ENCODE measurements around the gene TMEM248. TPM values are rescaled to one million over a fixed set of nuclear protein-coding genes. Genes with fewer than 3 reads are reported as not detected.
"Not testable (repeated sequence)": the region's sequence is repeated elsewhere in the genome, so short reads cannot be mapped to it uniquely, and the experiment has no call there.

TMEM248 gene, protein sequence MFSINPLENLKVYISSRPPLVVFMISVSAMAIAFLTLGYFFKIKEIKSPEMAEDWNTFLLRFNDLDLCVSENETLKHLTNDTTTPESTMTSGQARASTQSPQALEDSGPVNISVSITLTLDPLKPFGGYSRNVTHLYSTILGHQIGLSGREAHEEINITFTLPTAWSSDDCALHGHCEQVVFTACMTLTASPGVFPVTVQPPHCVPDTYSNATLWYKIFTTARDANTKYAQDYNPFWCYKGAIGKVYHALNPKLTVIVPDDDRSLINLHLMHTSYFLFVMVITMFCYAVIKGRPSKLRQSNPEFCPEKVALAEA
- total RNA-seq (2021) (83.6 and 84.3 TPM in 2 replicates), Bru-seq, nascent RNA (percentile 87 among the genes with signal in this experiment), BruChase-seq, experiment 1, labeled RNA remaining after a 2-hour chase (percentile 89 among the genes with signal in this experiment), BruChase-seq, experiment 2, labeled RNA remaining after a 6-hour chase (percentile 95 among the genes with signal in this experiment)
- long read RNA-seq, full-length matches to known transcripts = 94 of 121 reads
- long read RNA-seq, partial matches to known transcripts = 10 of 121 reads
- long read RNA-seq, other reads (novel, unspliced or antisense) = 17 of 121 reads

DNA sequence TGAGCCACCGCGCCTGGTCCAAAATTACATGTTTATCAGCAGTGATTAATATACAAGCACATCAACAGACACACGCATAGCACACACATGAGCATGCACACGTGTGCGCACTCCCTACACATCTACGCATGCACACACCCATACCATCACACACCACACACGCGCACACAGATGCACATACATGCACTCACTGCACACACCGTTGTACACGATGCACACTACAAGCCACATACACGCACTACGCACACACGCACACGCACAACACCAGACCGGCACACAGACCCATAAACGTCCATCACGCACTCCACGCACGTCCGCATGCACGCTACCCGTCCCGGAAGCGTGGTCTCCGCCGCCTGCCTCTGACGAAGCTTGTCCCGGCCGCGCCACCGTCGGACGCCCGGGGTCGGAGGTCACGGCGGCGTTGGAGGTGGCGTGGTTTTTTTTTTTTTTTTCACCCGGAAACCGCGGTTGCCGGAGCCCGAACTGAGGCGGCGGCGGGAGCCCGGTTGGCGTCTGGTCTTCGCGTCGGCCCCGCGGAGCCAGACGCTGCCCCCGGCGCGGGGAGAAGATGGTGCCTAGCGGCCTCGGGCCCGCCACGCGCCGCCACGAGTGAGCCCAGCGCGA is at the start of gene TMEM248:
Gene TMEM248, plus strand, starts transcription at position 457 of the 627 bp plus-strand sequence. CDS start 20,641 bp downstream, outside the sequence.
- TF ChIP-seq EZH2 (IDR thresholded peaks at IDR 0.05; ENCODE audit: low read depth) = no peak
- TF ChIP-seq, protein P1, sequence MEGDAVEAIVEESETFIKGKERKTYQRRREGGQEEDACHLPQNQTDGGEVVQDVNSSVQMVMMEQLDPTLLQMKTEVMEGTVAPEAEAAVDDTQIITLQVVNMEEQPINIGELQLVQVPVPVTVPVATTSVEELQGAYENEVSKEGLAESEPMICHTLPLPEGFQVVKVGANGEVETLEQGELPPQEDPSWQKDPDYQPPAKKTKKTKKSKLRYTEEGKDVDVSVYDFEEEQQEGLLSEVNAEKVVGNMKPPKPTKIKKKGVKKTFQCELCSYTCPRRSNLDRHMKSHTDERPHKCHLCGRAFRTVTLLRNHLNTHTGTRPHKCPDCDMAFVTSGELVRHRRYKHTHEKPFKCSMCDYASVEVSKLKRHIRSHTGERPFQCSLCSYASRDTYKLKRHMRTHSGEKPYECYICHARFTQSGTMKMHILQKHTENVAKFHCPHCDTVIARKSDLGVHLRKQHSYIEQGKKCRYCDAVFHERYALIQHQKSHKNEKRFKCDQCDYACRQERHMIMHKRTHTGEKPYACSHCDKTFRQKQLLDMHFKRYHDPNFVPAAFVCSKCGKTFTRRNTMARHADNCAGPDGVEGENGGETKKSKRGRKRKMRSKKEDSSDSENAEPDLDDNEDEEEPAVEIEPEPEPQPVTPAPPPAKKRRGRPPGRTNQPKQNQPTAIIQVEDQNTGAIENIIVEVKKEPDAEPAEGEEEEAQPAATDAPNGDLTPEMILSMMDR (conservative IDR thresholded peaks at IDR 0.05) = no peak
- H3F3A ChIP-seq (ENCODE audit: insufficient read depth, low read depth) = no peaks in the 10 kb centered on the region; the same call in 1 of the 2 replicates
- no TSS peak for BruUV-seq (replicated peaks)
- peaks cover 59% of the 10 kb centered on the region for H3K79me2 ChIP-seq (ENCODE audit: low read depth)
- peaks cover 5% of the 10 kb centered on the region; the same call in 1 of the 2 replicates for H3K36me3 ChIP-seq (ENCODE audit: low read depth)
- DNase-seq = peak; percentile 62 to 90
- peak within 1 kb of the TSS; percentile 44; the same call in 1 of the 2 replicates for H3K27ac ChIP-seq
- no peaks in the 10 kb centered on the region for H3K9me3 ChIP-seq (ENCODE audit: insufficient read depth, low read depth)
- intact Hi-C loops (cut with micrococcal nuclease; ENCODE audit: unreplicated experiment) = loop anchor here (10.0 kb wide), 1 partner anchor 74 kb away; the partner anchor contains the start of genes SBDS and TYW1
- peak within 1 kb of the TSS; percentile 96 for H3K4me2 ChIP-seq
- peak within 1 kb of the TSS; percentile 100 for H2AFZ ChIP-seq
- POLR2A ChIA-PET (ENCODE audit: unreplicated experiment) = interaction anchor here (0.6 kb wide), 3 partner anchors 9 to 806 kb away, joined by 5 to 7 read pairs (median 5); partner anchors contain the start of gene CRCP
- H3K27me3 ChIP-seq (ENCODE audit: insufficient read depth, low read depth) = no peaks in the 10 kb centered on the region
- CTCF ChIA-PET = interaction anchor here (0.7 kb wide), 1 partner anchor 1000 kb away, joined by 4 read pairs; no protein-coding TSS in a partner anchor
- H3K4me1 ChIP-seq (replicated peaks; ENCODE audit: insufficient read depth) = peaks cover 17% of the 10 kb centered on the region
- H3K4me3 ChIP-seq = peak within 1 kb of the TSS; percentile 82
- H4K20me1 ChIP-seq (ENCODE audit: insufficient read depth) = peaks cover 21% of the 10 kb centered on the region
- no peaks in the 10 kb centered on the region for H3K9me2 ChIP-seq (ENCODE audit: insufficient read depth)

DNA sequence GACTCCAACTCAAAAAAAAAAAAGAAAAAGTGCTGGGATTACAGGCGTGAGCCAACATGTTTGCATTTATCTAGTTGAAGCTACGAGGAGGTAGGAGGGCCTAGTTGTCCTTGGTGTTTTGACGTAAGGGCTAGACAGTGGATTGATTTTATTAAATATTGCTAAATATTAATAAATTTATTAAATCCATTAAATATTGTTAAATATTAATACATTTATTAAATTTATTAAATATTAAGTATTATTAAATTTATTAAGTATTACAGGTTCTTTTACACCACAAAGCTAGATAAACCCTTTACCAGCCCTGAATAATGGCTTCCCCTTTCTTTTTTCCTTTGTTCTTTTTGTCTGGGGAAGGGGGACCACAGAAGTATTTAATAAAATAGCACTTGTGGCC is 47.5 kb upstream of the TMEM248 start:
- Histone ChIP-seq H3K9me3 (ENCODE audit: insufficient read depth, low read depth) (no peaks in the 10 kb centered on the region), H3F3A (ENCODE audit: insufficient read depth, low read depth) (no peaks in the 10 kb centered on the region), H3K4me1 (replicated peaks; ENCODE audit: insufficient read depth) (no peaks in the 10 kb centered on the region), H3K4me2 (no peak overlapping the region), H3K27ac (no peak overlapping the region), H3K79me2 (ENCODE audit: low read depth) (no peaks in the 10 kb centered on the region), H3K9me2 (ENCODE audit: insufficient read depth) (no peaks in the 10 kb centered on the region), H3K4me3 (no peak overlapping the region), H2AFZ (no peak overlapping the region), H4K20me1 (ENCODE audit: insufficient read depth) (no peaks in the 10 kb centered on the region), H3K36me3 (ENCODE audit: low read depth) (no peaks in the 10 kb centered on the region), H3K27me3 (ENCODE audit: insufficient read depth, low read depth) (no peaks in the 10 kb centered on the region)
- BruUV-seq (replicated peaks) = no TSS peak
- ChIA-PET CTCF (no interaction called here), POLR2A (ENCODE audit: unreplicated experiment) (interaction anchor here (0.5 to 0.8 kb wide), 2 partner anchors 15 to 108 kb away, joined by 3 to 12 read pairs; no protein-coding TSS in a partner anchor)
- no peak for DNase-seq
- intact Hi-C loops (cut with micrococcal nuclease; ENCODE audit: unreplicated experiment) = no loop called here
- TF ChIP-seq, protein P1 (conservative IDR thresholded peaks at IDR 0.05) = no peak
- no peak for TF ChIP-seq EZH2 (IDR thresholded peaks at IDR 0.05; ENCODE audit: low read depth)

DNA sequence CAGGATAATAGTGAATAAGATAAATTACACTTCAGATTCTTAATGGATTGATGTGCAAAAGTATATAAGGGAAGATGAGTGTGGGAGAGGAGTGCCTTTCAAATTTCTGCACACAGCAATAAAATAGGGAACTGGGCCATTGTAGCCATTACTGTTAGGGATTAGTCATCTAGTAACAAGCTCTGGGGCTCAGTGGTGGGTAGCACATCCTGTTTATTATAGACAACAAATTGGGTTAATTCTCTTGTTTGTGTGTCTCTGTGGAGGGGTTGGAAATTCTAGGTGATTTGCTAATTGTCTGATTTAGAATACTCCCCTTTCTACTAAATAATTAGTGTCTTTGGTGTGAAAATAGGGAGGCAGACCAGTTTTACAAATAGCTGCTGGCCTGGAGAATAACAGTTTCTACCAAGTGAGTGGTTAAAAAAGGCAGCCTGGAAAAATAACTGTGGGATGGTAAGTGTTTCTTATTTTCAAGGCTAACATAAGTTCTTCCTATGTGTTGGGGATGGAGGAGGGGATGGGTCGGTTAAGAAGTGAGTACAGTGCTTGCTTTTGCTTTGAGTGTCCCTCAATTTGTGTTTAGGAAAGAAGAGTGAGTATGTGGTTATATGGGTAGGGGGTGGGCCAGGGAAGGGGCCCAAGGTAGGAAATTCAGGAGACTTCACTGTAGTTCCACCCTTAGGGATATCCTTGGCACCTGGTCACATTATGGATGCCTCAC is 43.3 kb upstream of the TMEM248 start:
- Histone ChIP-seq H3K4me3 (no peak overlapping the region), H3K27ac (no peak overlapping the region), H3F3A (ENCODE audit: insufficient read depth, low read depth) (no peaks in the 10 kb centered on the region), H3K9me3 (ENCODE audit: insufficient read depth, low read depth) (no peaks in the 10 kb centered on the region), H3K9me2 (ENCODE audit: insufficient read depth) (no peaks in the 10 kb centered on the region), H3K4me1 (replicated peaks; ENCODE audit: insufficient read depth) (no peaks in the 10 kb centered on the region), H3K79me2 (ENCODE audit: low read depth) (no peaks in the 10 kb centered on the region), H2AFZ (no peak overlapping the region), H3K27me3 (ENCODE audit: insufficient read depth, low read depth) (no peaks in the 10 kb centered on the region), H3K36me3 (ENCODE audit: low read depth) (no peaks in the 10 kb centered on the region), H3K4me2 (no peak overlapping the region), H4K20me1 (ENCODE audit: insufficient read depth) (no peaks in the 10 kb centered on the region)
- no TSS peak for BruUV-seq (replicated peaks)
- TF ChIP-seq EZH2 (IDR thresholded peaks at IDR 0.05; ENCODE audit: low read depth) = no peak
- TF ChIP-seq, protein P1 (conservative IDR thresholded peaks at IDR 0.05) = no peak
- DNase-seq = no peak
- intact Hi-C loops (cut with micrococcal nuclease; ENCODE audit: unreplicated experiment) = no loop called here
- POLR2A ChIA-PET (ENCODE audit: unreplicated experiment) = no interaction called here
- CTCF ChIA-PET = no interaction called here

DNA sequence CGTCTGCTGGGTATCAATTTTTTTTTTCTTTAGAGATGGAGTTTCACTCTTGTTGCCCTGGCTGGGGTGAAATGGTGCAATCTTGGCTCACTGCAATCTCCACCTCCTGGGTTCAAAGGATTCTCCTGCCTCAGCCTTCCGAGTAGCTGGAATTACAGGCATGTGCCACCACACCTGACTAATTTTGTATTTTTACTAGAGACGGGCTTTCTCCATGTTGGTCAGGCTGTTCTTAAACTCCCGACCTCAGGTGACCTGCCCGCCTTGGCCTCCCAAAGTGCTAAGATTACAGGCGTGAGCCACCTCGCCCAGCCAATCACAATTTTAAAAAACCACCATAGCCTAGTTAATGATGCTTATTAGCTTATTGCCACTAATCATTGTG is 42.7 kb upstream of the TMEM248 start:
- H3K4me1 ChIP-seq (replicated peaks; ENCODE audit: insufficient read depth); DNase-seq; H3K36me3 ChIP-seq (ENCODE audit: low read depth); H3K9me2 ChIP-seq (ENCODE audit: insufficient read depth); H3K4me3 ChIP-seq; H3K4me2 ChIP-seq; CTCF ChIA-PET; H2AFZ ChIP-seq; H4K20me1 ChIP-seq (ENCODE audit: insufficient read depth); H3K79me2 ChIP-seq (ENCODE audit: low read depth); H3F3A ChIP-seq (ENCODE audit: insufficient read depth, low read depth); POLR2A ChIA-PET (ENCODE audit: unreplicated experiment); H3K27me3 ChIP-seq (ENCODE audit: insufficient read depth, low read depth); H3K9me3 ChIP-seq (ENCODE audit: insufficient read depth, low read depth); intact Hi-C loops (cut with micrococcal nuclease; ENCODE audit: unreplicated experiment); H3K27ac ChIP-seq; BruUV-seq (replicated peaks): not testable (repeated sequence)
